Omental fat pad (tissue), 4 donors: ENCODE results near the gene AGPAT3. TPM values are rescaled to one million over a fixed set of nuclear protein-coding genes. Genes with fewer than 3 reads are reported as not detected.

Source experiments
- ATAC-seq: fragments of 150-250 bp; one replicate; pipeline ENCODE4 v1.9.1; 2016; ENCODE audit warnings: mild to moderate bottlenecking, moderate library complexity; ENCODE audit not compliant: low FRiP score
- DNase-seq: peaks from one replicate; pipeline ENCODE4 v3.0.0-alpha.2; 2019; ENCODE audit warnings: low spot score
- total RNA-seq, 4 donors: library from RNA; depleted of rRNA; stranded (reverse); fragments of >200 nt; gene quantifications; one replicate each; pipeline ENCODE4 v1.1.0, GENCODE V29; 2016
- TF ChIP-seq, protein P1 (sequence below), 3 donors: fragments of 450-650 bp; IDR thresholded peaks; one replicate each; pipeline ENCODE4 v1.5.1; 2016 to 2017; ENCODE audit warnings: antibody characterized with exemption in 3 of 3, mild to moderate bottlenecking in 3 of 3, moderate library complexity in 2 of 3

The AGPAT3 gene
- total RNA-seq, 4 donors from 2014 or later, result 29.7 to 47.0 (median 43.3) TPM

DNA sequence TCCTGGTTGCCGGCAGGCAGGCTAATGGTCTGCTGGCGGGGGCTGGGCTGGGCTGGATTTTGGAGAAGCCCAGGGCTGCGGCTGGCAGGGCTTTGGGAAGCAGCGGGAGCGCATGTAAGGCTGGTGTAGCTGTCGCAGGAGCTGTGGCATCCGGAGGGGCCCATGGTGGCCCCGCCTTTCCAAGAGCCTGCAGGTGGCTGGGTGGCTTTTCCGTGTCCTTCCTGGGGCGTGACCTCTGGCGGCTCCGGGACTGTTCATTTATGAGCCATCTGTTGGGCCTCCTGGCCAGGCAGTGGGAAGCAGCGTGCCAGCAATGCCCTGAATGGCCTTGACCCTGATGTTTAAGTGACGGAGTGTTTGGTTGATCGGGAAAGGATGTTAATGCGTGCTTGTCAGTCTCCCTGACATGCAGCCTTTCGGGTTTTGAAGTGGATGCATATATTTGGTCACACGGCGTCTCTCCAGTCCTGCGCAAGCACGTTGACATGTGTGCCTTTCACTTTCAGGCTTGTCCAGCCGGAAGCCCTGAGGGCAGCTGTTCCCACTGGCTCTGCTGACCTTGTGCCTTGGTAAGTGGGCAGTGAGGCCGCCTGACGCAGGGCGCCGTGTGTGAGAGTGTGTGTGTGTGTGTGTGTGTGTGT is 38.5 kb downstream of the AGPAT3 start:
- DNase-seq (no peak), ATAC-seq (no peak)
- TF ChIP-seq, protein P1, sequence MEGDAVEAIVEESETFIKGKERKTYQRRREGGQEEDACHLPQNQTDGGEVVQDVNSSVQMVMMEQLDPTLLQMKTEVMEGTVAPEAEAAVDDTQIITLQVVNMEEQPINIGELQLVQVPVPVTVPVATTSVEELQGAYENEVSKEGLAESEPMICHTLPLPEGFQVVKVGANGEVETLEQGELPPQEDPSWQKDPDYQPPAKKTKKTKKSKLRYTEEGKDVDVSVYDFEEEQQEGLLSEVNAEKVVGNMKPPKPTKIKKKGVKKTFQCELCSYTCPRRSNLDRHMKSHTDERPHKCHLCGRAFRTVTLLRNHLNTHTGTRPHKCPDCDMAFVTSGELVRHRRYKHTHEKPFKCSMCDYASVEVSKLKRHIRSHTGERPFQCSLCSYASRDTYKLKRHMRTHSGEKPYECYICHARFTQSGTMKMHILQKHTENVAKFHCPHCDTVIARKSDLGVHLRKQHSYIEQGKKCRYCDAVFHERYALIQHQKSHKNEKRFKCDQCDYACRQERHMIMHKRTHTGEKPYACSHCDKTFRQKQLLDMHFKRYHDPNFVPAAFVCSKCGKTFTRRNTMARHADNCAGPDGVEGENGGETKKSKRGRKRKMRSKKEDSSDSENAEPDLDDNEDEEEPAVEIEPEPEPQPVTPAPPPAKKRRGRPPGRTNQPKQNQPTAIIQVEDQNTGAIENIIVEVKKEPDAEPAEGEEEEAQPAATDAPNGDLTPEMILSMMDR (IDR thresholded peaks at IDR 0.05), result no peak

DNA sequence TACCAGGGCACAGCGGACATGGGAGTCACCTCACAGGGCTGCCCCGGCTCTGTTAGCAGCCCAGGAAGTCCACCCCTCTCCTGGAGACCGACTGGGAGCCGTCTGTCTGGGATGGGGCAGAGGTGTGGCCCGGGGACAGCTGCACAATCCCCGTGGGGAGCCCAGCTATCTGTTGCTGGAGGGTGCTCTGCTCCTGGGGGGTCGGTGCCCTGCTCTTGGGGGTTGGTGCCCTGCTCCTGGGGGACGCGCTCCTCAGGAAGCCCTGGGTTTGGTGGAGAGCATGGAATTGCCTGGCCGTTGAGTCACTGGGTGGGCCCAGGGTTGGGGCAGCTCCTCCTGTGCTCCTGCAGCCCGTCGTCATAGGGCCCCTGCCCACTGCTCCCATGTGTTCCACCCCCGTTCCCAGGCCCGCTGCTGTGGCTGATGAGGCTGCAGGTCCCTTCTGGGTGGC is 39.3 kb downstream of the AGPAT3 start:
- ATAC-seq, result no peak
- no peak for DNase-seq
- TF ChIP-seq, protein P1 (IDR thresholded peaks at IDR 0.05), result no peak

DNA sequence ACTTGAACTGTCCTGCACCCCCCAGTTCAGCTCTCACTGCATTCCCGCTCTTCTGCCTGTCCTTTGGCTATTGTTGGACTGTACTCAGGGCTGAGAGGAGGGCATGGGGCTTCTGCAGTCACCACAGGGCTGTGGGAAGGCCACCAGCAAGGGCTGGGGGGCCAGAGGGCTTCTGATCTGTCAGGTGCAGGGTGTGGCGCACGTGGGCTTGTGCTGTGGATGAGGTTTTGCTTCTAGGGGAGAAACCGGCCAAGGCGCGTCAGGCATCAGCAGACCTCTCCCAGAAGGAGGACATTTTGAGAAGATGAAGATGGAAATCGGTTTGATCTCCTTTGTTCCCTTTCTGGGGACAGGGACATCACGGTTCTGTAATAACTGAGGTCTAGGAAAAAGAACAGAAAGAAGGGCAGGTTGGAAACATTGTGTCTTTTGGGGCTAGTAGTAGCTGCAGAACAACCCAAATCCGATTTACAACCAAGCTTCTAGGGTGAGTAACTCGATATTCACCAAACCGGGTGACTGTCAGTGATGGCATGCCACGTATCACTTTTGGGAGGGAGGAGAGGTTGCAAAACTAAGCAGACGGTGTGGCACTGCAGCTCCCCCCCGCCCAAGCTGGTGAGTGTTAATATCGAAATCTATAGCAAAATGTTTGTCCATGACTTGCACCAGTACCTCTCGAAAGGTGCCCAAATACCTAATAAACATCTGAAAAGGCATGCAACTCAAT is 40.9 kb downstream of the AGPAT3 start:
- TF ChIP-seq, protein P1 (IDR thresholded peaks at IDR 0.05), result no peak
- DNase-seq, result no peak

DNA sequence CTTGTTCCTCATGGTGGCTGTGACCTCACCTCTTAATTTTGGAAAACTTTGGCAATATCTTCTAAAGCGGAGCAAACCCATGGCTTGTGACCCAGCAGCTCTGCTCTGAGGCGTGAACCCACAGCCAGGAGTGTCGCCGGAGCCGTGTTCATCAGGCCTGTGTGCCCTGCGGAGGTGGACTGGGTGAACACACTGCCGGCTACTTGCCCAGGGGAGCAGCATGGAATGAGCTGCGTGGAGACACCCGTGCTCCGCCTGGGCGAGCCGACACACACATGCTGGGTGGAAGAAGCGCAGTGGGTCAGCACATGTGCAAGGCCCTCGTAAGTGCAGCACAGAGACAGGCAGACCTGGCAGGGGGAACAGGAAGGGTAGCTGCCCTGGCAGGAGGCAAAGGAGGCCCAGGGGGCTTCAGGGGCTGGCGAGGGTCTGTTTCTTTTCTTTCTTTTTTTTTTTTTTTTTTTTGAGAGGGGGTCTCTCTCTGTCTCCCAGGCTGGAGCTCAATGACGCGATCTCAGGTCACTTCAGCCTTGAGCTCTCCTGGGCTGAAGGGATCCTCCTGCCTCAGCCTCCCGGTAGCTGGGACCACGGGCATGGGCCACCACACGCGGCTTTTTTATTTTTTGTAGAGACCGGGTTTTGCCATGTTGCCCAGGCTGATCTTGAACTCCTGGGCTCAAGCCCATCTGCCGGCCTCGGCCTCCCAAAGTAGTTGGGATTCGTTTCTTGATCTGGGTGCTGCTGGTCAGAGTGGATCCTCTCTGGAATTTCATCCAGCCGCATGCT is 41.8 kb downstream of the AGPAT3 start:
- DNase-seq (no peak), ATAC-seq (no peak)
- TF ChIP-seq, protein P1 (IDR thresholded peaks at IDR 0.05), result no peak

More for the DNA sequence above, 40.9 kb downstream of the AGPAT3 start:
- no peak for ATAC-seq

DNA sequence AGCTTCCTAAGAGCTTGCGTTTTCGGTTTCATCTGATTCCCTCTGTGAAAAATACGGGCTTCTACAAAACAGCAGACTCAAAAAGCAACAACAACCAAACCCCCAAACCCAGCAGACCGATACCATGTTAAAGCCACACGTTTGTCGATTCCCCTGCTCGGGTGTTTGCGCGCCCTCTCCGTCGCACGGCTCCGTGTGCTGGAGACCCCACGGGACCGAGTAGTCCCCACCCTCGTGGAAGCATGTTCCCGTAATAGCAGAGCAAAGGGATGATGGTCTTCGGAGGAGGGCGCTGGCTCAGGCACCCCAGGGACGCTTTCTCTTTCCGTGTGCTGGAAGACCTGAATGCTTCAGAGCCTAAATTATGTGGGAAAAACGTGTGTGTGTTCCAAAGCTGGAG is 42.7 kb downstream of the AGPAT3 start:
- ATAC-seq, result no peak

DNA sequence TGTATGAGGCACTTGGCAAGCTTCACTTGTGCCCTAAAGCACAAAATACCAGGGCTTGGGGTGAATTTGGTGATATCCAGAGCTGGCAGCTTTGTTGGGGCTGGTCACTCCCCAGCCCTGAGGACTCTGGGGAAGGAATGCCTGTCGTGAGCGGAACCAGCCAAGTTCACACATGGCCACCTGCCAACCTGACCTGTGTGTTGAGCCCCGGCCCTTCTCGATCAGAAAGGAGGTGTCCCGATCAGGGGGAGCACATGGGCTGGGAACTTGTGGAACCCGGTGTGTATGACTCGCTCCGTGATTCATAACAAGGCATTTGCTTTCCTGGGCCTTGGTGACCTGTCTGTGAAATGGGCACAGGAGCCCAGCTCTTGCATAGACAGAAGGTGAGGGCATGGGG is 43.1 kb downstream of the AGPAT3 start:
- TF ChIP-seq, protein P1 (IDR thresholded peaks at IDR 0.05), result no peak
- no peak for ATAC-seq
- DNase-seq, result no peak

More for the DNA sequence above, 42.7 kb downstream of the AGPAT3 start:
- TF ChIP-seq, protein P1 (IDR thresholded peaks at IDR 0.05), result no peak
- no peak for DNase-seq
